ENCODE results near the gene INPP5A. TPM values are rescaled to one million over a fixed set of nuclear protein-coding genes. Genes with fewer than 3 reads are reported as not detected.

Gene INPP5A
- total RNA-seq, 1 experiment from 2014 or later = 12.3 TPM

DNA sequence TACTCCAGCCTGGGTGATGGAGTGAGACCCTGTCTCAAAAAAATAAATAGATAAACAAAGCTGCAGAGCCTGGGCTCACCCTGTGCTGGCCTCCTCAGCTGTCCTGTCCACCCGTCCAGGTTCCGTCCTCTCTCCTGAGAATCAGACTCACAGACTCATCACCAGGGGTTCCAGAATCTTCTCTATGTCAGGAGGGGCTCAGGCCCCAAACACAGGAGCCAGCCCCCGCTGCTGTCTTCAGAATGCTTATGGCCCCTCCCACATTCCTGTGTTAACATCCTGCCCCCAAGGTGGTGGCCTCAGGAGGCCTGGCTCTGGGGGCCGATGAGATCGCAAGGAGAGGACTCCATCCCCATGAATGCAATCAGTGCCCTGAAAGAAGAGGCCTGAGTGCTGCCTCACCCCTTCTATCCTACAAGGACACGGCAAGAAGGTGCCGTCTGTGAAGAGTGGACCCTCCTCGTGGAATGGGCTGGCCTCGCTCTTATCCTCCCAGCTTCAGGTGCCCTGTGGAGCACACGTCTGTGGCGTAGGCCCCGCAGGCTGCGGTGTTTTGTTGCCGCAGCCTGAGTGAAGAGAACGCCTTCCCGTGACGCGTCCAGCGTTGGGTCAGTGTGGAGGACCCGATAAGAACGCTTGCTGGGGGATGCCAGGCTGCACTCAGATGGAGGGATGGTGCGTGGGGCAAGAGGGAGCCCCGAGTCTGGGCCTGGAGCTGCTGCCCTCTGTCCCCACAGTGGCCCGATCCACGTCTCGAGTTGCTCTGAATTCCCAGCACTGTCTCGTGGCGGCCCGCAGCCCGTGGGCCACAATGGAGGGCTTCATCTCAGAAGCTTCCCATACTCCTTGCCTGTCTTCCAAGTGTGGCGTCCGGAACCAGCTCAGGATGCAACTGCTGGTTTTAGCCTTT lies 77.1 kb downstream of the INPP5A start:
- Histone ChIP-seq H3K36me3 (ENCODE audit: control insufficient read depth in 1 of 2, insufficient read depth in 2 of 2, low read length in 2 of 2) (no peaks in the 10 kb centered on the region), H3K79me2 (ENCODE audit: insufficient read depth, low read length) (no peaks in the 10 kb centered on the region), H3K9me2 (ENCODE audit: insufficient read depth) (no peaks in the 10 kb centered on the region), H3K27ac (ENCODE audit: low read depth, low read length) (no peak overlapping the region), H3K27me3 (ENCODE audit: insufficient read depth, low read length) (no peaks in the 10 kb centered on the region), H3K4me1 (ENCODE audit: control insufficient read depth in 1 of 2, insufficient read depth in 2 of 2, low read length in 2 of 2) (peaks cover 0 to 17% of the 10 kb centered on the region in 2 experiments; a peak in 2 of 4 replicates), H3K4me2 (ENCODE audit: low read length) (no peak overlapping the region), H3K9me3 (ENCODE audit: control insufficient read depth in 1 of 2, insufficient read depth in 1 of 2, low read depth in 1 of 2, low read length in 2 of 2) (no peaks in the 10 kb centered on the region), H4K20me1 (ENCODE audit: insufficient read depth) (no peaks in the 10 kb centered on the region), H2AFZ (ENCODE audit: low read depth, low read length, poor library complexity, severe bottlenecking) (no peak overlapping the region), H3K9ac (ENCODE audit: low read length) (no peak overlapping the region), H3K4me3 (replicated peaks in 1 of 2; ENCODE audit: low read depth in 1 of 2, low read length in 2 of 2) (no peak overlapping the region)
- ChIA-PET RAD21 (ENCODE audit: low non-redundant PET in 1 of 2, low total read pairs in 2 of 2, uncharacterized antibody in 2 of 2, unreplicated experiment in 2 of 2) (no interaction called here), CTCF (no interaction called here), POLR2A (no interaction called here)
- DNase-seq (ENCODE audit: low read depth, low spot score) = no peak
- TF ChIP-seq, protein P1, sequence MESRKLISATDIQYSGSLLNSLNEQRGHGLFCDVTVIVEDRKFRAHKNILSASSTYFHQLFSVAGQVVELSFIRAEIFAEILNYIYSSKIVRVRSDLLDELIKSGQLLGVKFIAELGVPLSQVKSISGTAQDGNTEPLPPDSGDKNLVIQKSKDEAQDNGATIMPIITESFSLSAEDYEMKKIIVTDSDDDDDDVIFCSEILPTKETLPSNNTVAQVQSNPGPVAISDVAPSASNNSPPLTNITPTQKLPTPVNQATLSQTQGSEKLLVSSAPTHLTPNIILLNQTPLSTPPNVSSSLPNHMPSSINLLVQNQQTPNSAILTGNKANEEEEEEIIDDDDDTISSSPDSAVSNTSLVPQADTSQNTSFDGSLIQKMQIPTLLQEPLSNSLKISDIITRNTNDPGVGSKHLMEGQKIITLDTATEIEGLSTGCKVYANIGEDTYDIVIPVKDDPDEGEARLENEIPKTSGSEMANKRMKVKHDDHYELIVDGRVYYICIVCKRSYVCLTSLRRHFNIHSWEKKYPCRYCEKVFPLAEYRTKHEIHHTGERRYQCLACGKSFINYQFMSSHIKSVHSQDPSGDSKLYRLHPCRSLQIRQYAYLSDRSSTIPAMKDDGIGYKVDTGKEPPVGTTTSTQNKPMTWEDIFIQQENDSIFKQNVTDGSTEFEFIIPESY (IDR thresholded peaks at IDR 0.05; ENCODE audit: extremely low read depth, insufficient replicate concordance, low read length) = no peak
- TF ChIP-seq MAX (IDR thresholded peaks at IDR 0.05) = no peak
- no peak for TF ChIP-seq REST (IDR thresholded peaks at IDR 0.05; ENCODE audit: low read depth)
- no peak for TF ChIP-seq SRF (IDR thresholded peaks at IDR 0.05; ENCODE audit: low read depth)
- no peak for TF ChIP-seq CEBPB (IDR thresholded peaks at IDR 0.05; ENCODE audit: low read depth)
- TF ChIP-seq EGR1 (IDR thresholded peaks at IDR 0.05; ENCODE audit: low read depth) = no peak
- no peak for TF ChIP-seq JUND (IDR thresholded peaks at IDR 0.05)
- no peak for TF ChIP-seq EZH2phosphoT487 (IDR thresholded peaks at IDR 0.05; ENCODE audit: borderline replicate concordance)
- TF ChIP-seq ATF3 (IDR thresholded peaks at IDR 0.05) = no peak
- no peak for TF ChIP-seq ZFX (IDR thresholded peaks at IDR 0.05)
- no peak for TF ChIP-seq SP1 (IDR thresholded peaks at IDR 0.05; ENCODE audit: low read depth)
- TF ChIP-seq FOSL1 (IDR thresholded peaks at IDR 0.05; ENCODE audit: low read depth) = no peak
- no peak for TF ChIP-seq ZNF274 (IDR thresholded peaks at IDR 0.05; ENCODE audit: low read depth, low read length)
- TF ChIP-seq SIN3A (IDR thresholded peaks at IDR 0.05; ENCODE audit: low read depth) = no peak
- no TSS peak for BruUV-seq (replicated peaks)
- no peak for ATAC-seq
- intact Hi-C loops (cut with micrococcal nuclease) = no loop called here
